ENCODE data around the gene DLG1. TPM values are rescaled to one million over a fixed set of nuclear protein-coding genes. Genes with fewer than 3 reads are reported as not detected.

Gene DLG1
- total RNA-seq, 1 experiment from 2014 or later = 89.8 TPM

- Histone ChIP-seq H4K20me1 (ENCODE audit: insufficient read depth) (no peaks in the 10 kb centered on the region), H3K4me1 (ENCODE audit: control insufficient read depth in 1 of 2, insufficient read depth in 2 of 2, low read length in 2 of 2) (no peaks in the 10 kb centered on the region), H3K36me3 (ENCODE audit: control insufficient read depth in 1 of 2, insufficient read depth in 2 of 2, low read length in 2 of 2) (peaks cover 0 to 17% of the 10 kb centered on the region in 2 experiments; a peak in 2 of 4 replicates), H3K27ac (ENCODE audit: low read depth, low read length) (no peak overlapping the region), H3K4me3 (replicated peaks in 1 of 2; ENCODE audit: low read depth in 1 of 2, low read length in 2 of 2) (no peak overlapping the region), H3K79me2 (ENCODE audit: insufficient read depth, low read length) (no peaks in the 10 kb centered on the region), H3K4me2 (ENCODE audit: low read length) (no peak overlapping the region), H3K27me3 (ENCODE audit: insufficient read depth, low read length) (no peaks in the 10 kb centered on the region), H2AFZ (ENCODE audit: low read depth, low read length, poor library complexity, severe bottlenecking) (no peak overlapping the region), H3K9me3 (ENCODE audit: control insufficient read depth in 1 of 2, insufficient read depth in 1 of 2, low read depth in 1 of 2, low read length in 2 of 2) (no peaks in the 10 kb centered on the region), H3K9me2 (ENCODE audit: insufficient read depth) (no peaks in the 10 kb centered on the region), H3K9ac (ENCODE audit: low read length) (no peak overlapping the region)
- no peak for DNase-seq (ENCODE audit: low read depth, low spot score)
- intact Hi-C loops (cut with micrococcal nuclease) = no loop called here
- no TSS peak for BruUV-seq (replicated peaks)
- RAD21 ChIA-PET (ENCODE audit: low non-redundant PET in 1 of 2, low total read pairs in 2 of 2, uncharacterized antibody in 2 of 2, unreplicated experiment in 2 of 2) = no interaction called here
- POLR2A ChIA-PET = no interaction called here
- TF ChIP-seq SP1 (IDR thresholded peaks at IDR 0.05; ENCODE audit: low read depth) = no peak
- no peak for TF ChIP-seq YY1 (IDR thresholded peaks at IDR 0.05; ENCODE audit: extremely low read depth, insufficient replicate concordance, low read depth, low read length)
- TF ChIP-seq ZBTB33 (IDR thresholded peaks at IDR 0.05; ENCODE audit: extremely low read depth, insufficient replicate concordance, low read length) = no peak
- TF ChIP-seq RAD21 (IDR thresholded peaks at IDR 0.05; ENCODE audit: low read depth) = no peak
- TF ChIP-seq SIN3A (IDR thresholded peaks at IDR 0.05; ENCODE audit: low read depth) = no peak
- TF ChIP-seq POLR2A (IDR thresholded peaks at IDR 0.05; ENCODE audit: borderline replicate concordance, extremely low read depth, insufficient read depth, insufficient read length) = no peak
- TF ChIP-seq CEBPB (IDR thresholded peaks at IDR 0.05; ENCODE audit: low read depth) = no peak
- TF ChIP-seq CBX3 (IDR thresholded peaks at IDR 0.05; ENCODE audit: low read depth) = no peak
- TF ChIP-seq CTCF (IDR thresholded peaks at IDR 0.05 in 2 of 3, conservative IDR thresholded peaks at IDR 0.05 in 1 of 3; ENCODE audit: borderline replicate concordance in 1 of 3, insufficient read depth in 1 of 3, low read depth in 2 of 3, low read length in 2 of 3) = no peak
- TF ChIP-seq JUND (IDR thresholded peaks at IDR 0.05) = no peak
- no peak for TF ChIP-seq POLR2AphosphoS5 (IDR thresholded peaks at IDR 0.05; ENCODE audit: low read depth, low read length)
- no peak for TF ChIP-seq ATF3 (IDR thresholded peaks at IDR 0.05)
- ATAC-seq = no peak
- CTCF ChIA-PET = no interaction called here
Observed at GRCh38 chr3:197050511-197050910, 247.9 kb downstream of the DLG1 start.

Data from HCT116 (cell line).